HEK293 (cell line): ENCODE results near the gene AKR1B15.

ENCODE experiments used
- CTCF ChIA-PET: fragments of 350-600 bp; formaldehyde crosslinking; extraction: SDS; loops from one replicate; lab custom pipeline; 2021; ENCODE audit warnings: antibody characterized with exemption; lab: Yijun Ruan, JAX
- POLR2A ChIA-PET: fragments of 300-600 bp; formaldehyde crosslinking; extraction: SDS; loops from one replicate; lab custom pipeline; 2020; ENCODE audit warnings: antibody characterized with exemption, inconsistent platforms; lab: Yijun Ruan, JAX
- H3K27ac ChIP-seq: fragments of 200-500 bp; sonication (Bioruptor generic); 2 replicates; pipeline ENCODE4 v1.5.1; 2014; ENCODE audit warnings: low read depth, low read length, control low read depth, inconsistent platforms; ENCODE audit errors: extremely low read depth
- H3K36me3 ChIP-seq, 2 experiments: fragments of 200-500 bp in 1 of 2; sonication (Bioruptor generic) in 1 of 2; 1 replicate in 1 of 2; 2 replicates in 1 of 2; pipeline ENCODE4 v1.5.1; 2014 to 2017; ENCODE audit warnings: inconsistent platforms in 2 of 2, low read length in 2 of 2; ENCODE audit not compliant: control insufficient read depth in 2 of 2, insufficient read depth in 1 of 2
- H3K4me1 ChIP-seq: fragments of 200-500 bp; sonication (Bioruptor generic); 2 replicates; pipeline ENCODE4 v1.5.1; 2014; ENCODE audit warnings: mild to moderate bottlenecking, low read length, inconsistent platforms; ENCODE audit not compliant: control insufficient read depth, insufficient read depth
- H3K4me3 ChIP-seq: 2 replicates; pipeline ENCODE4 v1.5.1; 2011; ENCODE audit warnings: low read depth, mild to moderate bottlenecking, control low read depth, low read length, moderate library complexity
- H3K9me3 ChIP-seq: fragments of 200-500 bp; sonication (Bioruptor generic); 2 replicates; pipeline ENCODE4 v1.5.1; 2014; ENCODE audit warnings: low read depth, low read length, inconsistent platforms; ENCODE audit not compliant: control insufficient read depth, insufficient read depth
- GFI1B ChIP-seq: fragments of 450-650 bp; formaldehyde crosslinking; IDR thresholded peaks from 2 replicates; pipeline ENCODE4 v1.5.1; 2016; ENCODE audit warnings: missing biosample characterization, missing genetic modification characterization
- OSR2 ChIP-seq: fragments of 450-650 bp; formaldehyde crosslinking; IDR thresholded peaks from 2 replicates; pipeline ENCODE4 v1.5.1; 2016; ENCODE audit warnings: missing biosample characterization, missing genetic modification characterization
- YY2 ChIP-seq: fragments of 450-650 bp; formaldehyde crosslinking; IDR thresholded peaks from 2 replicates; pipeline ENCODE4 v1.5.1; 2016; ENCODE audit warnings: missing biosample characterization, missing genetic modification characterization
- ZEB2 ChIP-seq: fragments of 450-650 bp; formaldehyde crosslinking; IDR thresholded peaks from 2 replicates; pipeline ENCODE4 v1.5.1; 2016; ENCODE audit warnings: missing biosample characterization, missing genetic modification characterization
- ZNF121 ChIP-seq: fragments of 450-650 bp; formaldehyde crosslinking; IDR thresholded peaks from 2 replicates; pipeline ENCODE4 v1.5.1; 2016; ENCODE audit warnings: missing biosample characterization, missing genetic modification characterization
- ZNF157 ChIP-seq: fragments of 450-650 bp; formaldehyde crosslinking; IDR thresholded peaks from 2 replicates; pipeline ENCODE4 v1.5.1; 2016; ENCODE audit warnings: missing biosample characterization, missing genetic modification characterization
- ZNF174 ChIP-seq: fragments of 450-650 bp; formaldehyde crosslinking; IDR thresholded peaks from 2 replicates; pipeline ENCODE4 v1.5.0; 2017; ENCODE audit warnings: missing biosample characterization, mild to moderate bottlenecking, missing genetic modification characterization
- ZNF221 ChIP-seq: fragments of 450-650 bp; formaldehyde crosslinking; IDR thresholded peaks from 2 replicates; pipeline ENCODE4 v1.5.1; 2017; ENCODE audit warnings: missing biosample characterization, missing genetic modification characterization, borderline replicate concordance
- ZNF24 ChIP-seq: fragments of 450-650 bp; formaldehyde crosslinking; IDR thresholded peaks from 2 replicates; pipeline ENCODE4 v1.5.1; 2016; ENCODE audit warnings: missing biosample characterization, missing genetic modification characterization
- ZNF37A ChIP-seq: fragments of 450-650 bp; IDR thresholded peaks from 2 replicates; pipeline ENCODE4 v1.5.1; 2018; ENCODE audit warnings: missing biosample characterization, missing genetic modification characterization
- ZNF404 ChIP-seq: fragments of 450-650 bp; formaldehyde crosslinking; IDR thresholded peaks from 2 replicates; pipeline ENCODE4 v1.5.1; 2017; ENCODE audit warnings: missing biosample characterization, missing genetic modification characterization
- ZNF48 ChIP-seq: fragments of 450-650 bp; formaldehyde crosslinking; IDR thresholded peaks from 2 replicates; pipeline ENCODE4 v1.5.1; 2016; ENCODE audit warnings: missing biosample characterization, missing genetic modification characterization
- ZNF560 ChIP-seq: fragments of 450-650 bp; formaldehyde crosslinking; IDR thresholded peaks from 2 replicates; pipeline ENCODE4 v1.5.1; 2017; ENCODE audit warnings: missing biosample characterization, missing genetic modification characterization, borderline replicate concordance
- ZNF561 ChIP-seq: fragments of 450-650 bp; IDR thresholded peaks from 2 replicates; pipeline ENCODE4 v1.5.1; 2018; ENCODE audit warnings: missing biosample characterization, missing genetic modification characterization, borderline replicate concordance
- ZNF660 ChIP-seq: fragments of 450-650 bp; IDR thresholded peaks from 2 replicates; pipeline ENCODE4 v1.5.1; 2018; ENCODE audit warnings: missing biosample characterization, mild to moderate bottlenecking, missing genetic modification characterization
- ZNF76 ChIP-seq: fragments of 450-650 bp; formaldehyde crosslinking; IDR thresholded peaks from 2 replicates; pipeline ENCODE4; 2016; ENCODE audit warnings: low read depth, missing biosample characterization, missing genetic modification characterization, borderline replicate concordance
- ZNF776 ChIP-seq: fragments of 450-650 bp; formaldehyde crosslinking; IDR thresholded peaks from 2 replicates; pipeline ENCODE4 v1.5.0; 2017; ENCODE audit warnings: missing biosample characterization, missing genetic modification characterization, borderline replicate concordance
- TF ChIP-seq, protein P1 (sequence below): fragments of 450-650 bp; formaldehyde crosslinking; IDR thresholded peaks from 2 replicates; pipeline ENCODE4 v1.5.1; 2016; ENCODE audit warnings: missing biosample characterization, missing genetic modification characterization
- TF ChIP-seq, protein P2 (sequence below): fragments of 450-650 bp; formaldehyde crosslinking; IDR thresholded peaks from 2 replicates; pipeline ENCODE4 v1.5.1; 2017; ENCODE audit warnings: missing biosample characterization, missing genetic modification characterization
- TF ChIP-seq, protein P3 (sequence below): fragments of 450-650 bp; formaldehyde crosslinking; IDR thresholded peaks from 2 replicates; pipeline ENCODE4 v1.5.1; 2017; ENCODE audit warnings: missing biosample characterization, missing genetic modification characterization

The AKR1B15 gene

DNA sequence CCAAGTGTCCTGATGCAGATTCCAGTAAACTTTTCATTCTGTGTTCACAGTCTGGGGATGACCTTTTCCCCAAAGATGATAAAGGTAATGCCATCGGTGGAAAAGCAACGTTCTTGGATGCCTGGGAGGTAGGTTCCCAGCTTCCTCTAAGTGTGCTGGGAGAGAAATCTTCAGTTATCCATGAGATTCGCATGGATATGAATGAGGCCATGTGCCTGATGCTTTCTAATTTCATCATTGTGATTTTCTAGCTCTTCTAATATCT is 16.0 kb upstream of the AKR1B15 start (continued):
- no peak for TF ChIP-seq ZNF76 (tag by site-specific recombination)
- TF ChIP-seq ZNF37A: no peak
- TF ChIP-seq, protein P1, sequence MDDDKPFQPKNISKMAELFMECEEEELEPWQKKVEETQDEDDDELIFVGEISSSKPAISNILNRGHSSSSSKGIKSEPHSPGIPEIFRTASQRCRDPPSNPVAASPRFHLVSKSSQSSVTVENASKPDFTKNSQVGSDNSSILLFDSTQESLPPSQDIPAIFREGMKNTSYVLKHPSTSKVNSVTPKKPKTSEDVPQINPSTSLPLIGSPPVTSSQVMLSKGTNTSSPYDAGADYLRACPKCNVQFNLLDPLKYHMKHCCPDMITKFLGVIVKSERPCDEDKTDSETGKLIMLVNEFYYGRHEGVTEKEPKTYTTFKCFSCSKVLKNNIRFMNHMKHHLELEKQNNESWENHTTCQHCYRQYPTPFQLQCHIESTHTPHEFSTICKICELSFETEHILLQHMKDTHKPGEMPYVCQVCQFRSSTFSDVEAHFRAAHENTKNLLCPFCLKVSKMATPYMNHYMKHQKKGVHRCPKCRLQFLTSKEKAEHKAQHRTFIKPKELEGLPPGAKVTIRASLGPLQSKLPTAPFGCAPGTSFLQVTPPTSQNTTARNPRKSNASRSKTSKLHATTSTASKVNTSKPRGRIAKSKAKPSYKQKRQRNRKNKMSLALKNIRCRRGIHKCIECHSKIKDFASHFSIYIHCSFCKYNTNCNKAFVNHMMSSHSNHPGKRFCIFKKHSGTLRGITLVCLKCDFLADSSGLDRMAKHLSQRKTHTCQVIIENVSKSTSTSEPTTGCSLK (tag by site-specific recombination): no peak

DNA sequence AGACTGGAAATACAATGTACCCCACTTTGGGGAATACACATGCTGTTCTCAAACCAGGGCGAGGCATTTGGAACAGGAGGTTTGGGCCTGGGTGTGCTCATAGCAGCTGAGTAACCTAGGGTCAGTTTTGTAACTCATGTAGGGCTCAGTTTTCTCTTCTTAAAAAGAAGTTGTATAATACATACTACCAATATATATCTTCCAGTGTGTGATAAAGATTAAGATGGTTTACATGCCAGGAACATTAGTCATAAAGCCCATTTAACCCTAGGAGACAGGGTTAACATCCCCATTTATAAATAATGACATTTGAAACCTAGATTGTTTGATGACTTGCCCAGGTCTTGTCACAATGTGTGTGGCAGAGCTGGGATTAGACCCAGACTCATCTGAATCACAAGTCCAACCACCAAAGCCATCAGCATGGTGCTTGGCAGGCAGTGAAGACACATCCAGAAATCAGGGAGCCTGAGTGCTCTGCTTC is 15.6 kb upstream of the AKR1B15 start:
- Histone ChIP-seq H3K36me3 (no peaks in the 10 kb centered on the region), H3K9me3 (no peaks in the 10 kb centered on the region), H3K4me3 (no peak overlapping the region), H3K27ac (no peak overlapping the region), H3K4me1 (no peaks in the 10 kb centered on the region)
- no peak for TF ChIP-seq ZNF221
- no peak for TF ChIP-seq ZNF121
- ChIA-PET POLR2A (no interaction called here), CTCF (interaction anchor here (1.0 kb wide), 1 partner anchor 19 kb away, joined by 4 read pairs; no protein-coding TSS in a partner anchor)

DNA sequence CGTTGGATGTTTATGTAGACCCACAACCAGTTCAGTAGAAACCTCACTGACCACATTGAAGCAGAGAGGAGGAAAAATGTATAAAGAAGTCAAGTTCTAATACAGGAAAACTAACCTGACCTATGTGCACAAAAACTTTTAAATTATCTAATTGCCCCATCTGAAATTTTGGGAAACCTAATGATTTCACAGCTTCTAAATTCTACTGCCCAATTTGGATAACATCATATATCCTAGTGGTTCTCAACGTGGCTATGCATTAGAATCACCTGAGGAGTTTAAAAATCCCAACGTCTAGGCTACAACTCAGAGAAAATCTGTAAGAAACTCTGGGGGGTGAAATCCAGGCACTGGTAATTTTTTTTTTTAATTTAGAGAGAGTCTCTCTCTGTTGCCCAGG is 14.3 kb upstream of the AKR1B15 start:
- POLR2A ChIA-PET: interaction anchor here (0.6 to 0.7 kb wide), 2 partner anchors 38 to 685 kb away, joined by 3 read pairs; no protein-coding TSS in a partner anchor
- Histone ChIP-seq H3K36me3 (no peaks in the 10 kb centered on the region), H3K27ac (no peak overlapping the region), H3K9me3 (no peaks in the 10 kb centered on the region), H3K4me3 (no peak overlapping the region)
- CTCF ChIA-PET: interaction anchor here (0.7 to 2.1 kb wide), 3 partner anchors 13 to 43 kb away, joined by 7 to 9 read pairs (median 9); no protein-coding TSS in a partner anchor
- TF ChIP-seq GFI1B (tag by site-specific recombination): no peak
- TF ChIP-seq ZNF174: no peak
- TF ChIP-seq, all 188 proteins: peak for 0
- no peaks in the 10 kb centered on the region for H3K4me1 ChIP-seq

DNA sequence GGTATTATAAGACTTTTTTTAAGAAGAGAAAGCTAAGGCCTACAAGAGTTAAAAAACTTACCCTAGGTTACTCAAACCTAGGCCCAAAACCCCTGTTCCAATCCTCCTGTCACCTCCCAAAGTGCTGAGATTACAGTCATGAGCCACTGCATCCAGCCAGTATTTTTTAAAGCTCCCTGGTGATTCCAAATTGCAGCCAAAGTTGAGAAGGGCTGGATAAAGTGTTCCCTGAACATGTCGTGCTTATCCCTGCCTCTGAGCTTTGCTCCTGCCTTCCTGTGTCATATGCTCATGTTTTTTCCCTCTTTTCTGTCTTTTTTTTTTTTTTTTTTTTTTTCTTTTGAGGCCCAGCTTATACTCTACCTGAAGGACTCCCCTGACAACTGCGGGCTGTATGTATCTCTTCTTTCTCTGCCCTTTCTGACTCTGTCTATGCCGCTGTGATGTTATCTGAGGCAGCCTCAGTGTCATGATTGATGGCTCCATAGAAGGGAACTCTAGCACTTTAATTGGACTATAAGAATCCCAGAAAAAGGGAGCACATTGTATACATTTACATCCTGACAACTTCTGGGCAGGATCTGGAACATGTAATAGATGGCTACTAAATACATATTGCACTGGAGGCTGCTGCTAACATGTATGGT is 13.5 kb upstream of the AKR1B15 start:
- Histone ChIP-seq H3K36me3 (no peaks in the 10 kb centered on the region), H3K9me3 (no peaks in the 10 kb centered on the region), H3K4me1 (no peaks in the 10 kb centered on the region), H3K4me3 (no peak overlapping the region), H3K27ac (no peak overlapping the region)
- POLR2A ChIA-PET: interaction anchor here (0.6 to 0.7 kb wide), 2 partner anchors 37 to 684 kb away, joined by 3 read pairs; no protein-coding TSS in a partner anchor
- TF ChIP-seq ZNF660 (tag by site-specific recombination): no peak
- TF ChIP-seq, protein P2, sequence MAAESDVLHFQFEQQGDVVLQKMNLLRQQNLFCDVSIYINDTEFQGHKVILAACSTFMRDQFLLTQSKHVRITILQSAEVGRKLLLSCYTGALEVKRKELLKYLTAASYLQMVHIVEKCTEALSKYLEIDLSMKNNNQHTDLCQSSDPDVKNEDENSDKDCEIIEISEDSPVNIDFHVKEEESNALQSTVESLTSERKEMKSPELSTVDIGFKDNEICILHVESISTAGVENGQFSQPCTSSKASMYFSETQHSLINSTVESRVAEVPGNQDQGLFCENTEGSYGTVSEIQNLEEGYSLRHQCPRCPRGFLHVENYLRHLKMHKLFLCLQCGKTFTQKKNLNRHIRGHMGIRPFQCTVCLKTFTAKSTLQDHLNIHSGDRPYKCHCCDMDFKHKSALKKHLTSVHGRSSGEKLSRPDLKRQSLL (tag by site-specific recombination): no peak
- no peak for TF ChIP-seq ZEB2
- no peak for TF ChIP-seq ZNF24 (tag by site-specific recombination)
- TF ChIP-seq ZNF404 (tag by site-specific recombination): no peak
- TF ChIP-seq ZNF776 (tag by site-specific recombination): no peak
- CTCF ChIA-PET: interaction anchor here (1.8 to 2.1 kb wide), 2 partner anchors 12 to 21 kb away, joined by 9 read pairs; no protein-coding TSS in a partner anchor

DNA sequence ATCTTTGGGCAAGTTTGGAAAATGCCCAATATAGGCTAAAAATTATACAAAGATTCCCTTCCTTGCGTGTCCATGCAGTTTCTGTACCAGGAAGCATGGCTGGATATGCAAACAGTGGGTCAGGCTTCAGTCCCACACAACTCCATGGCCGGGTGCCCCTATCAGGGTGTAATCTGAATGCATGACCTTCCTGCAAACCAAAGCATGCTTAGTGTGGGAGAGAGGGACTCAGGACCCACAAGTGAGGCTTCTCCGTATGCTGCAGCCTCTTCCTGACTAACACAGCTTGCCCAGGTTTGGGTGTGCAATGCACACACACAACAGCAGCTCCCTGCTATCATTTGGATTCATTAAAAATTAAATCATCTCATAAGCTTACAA is 13.0 kb upstream of the AKR1B15 start:
- ChIA-PET POLR2A (no interaction called here), CTCF (interaction anchor here (2.1 kb wide), 1 partner anchor 12 kb away, joined by 9 read pairs; no protein-coding TSS in a partner anchor)
- no peaks in the 10 kb centered on the region for H3K36me3 ChIP-seq
- H3K27ac ChIP-seq: no peak overlapping the region
- H3K9me3 ChIP-seq: no peaks in the 10 kb centered on the region
- H3K4me3 ChIP-seq: no peak overlapping the region
- H3K4me1 ChIP-seq: no peaks in the 10 kb centered on the region
- TF ChIP-seq, protein P3, sequence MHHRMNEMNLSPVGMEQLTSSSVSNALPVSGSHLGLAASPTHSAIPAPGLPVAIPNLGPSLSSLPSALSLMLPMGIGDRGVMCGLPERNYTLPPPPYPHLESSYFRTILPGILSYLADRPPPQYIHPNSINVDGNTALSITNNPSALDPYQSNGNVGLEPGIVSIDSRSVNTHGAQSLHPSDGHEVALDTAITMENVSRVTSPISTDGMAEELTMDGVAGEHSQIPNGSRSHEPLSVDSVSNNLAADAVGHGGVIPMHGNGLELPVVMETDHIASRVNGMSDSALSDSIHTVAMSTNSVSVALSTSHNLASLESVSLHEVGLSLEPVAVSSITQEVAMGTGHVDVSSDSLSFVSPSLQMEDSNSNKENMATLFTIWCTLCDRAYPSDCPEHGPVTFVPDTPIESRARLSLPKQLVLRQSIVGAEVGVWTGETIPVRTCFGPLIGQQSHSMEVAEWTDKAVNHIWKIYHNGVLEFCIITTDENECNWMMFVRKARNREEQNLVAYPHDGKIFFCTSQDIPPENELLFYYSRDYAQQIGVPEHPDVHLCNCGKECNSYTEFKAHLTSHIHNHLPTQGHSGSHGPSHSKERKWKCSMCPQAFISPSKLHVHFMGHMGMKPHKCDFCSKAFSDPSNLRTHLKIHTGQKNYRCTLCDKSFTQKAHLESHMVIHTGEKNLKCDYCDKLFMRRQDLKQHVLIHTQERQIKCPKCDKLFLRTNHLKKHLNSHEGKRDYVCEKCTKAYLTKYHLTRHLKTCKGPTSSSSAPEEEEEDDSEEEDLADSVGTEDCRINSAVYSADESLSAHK (tag by site-specific recombination): no peak
- TF ChIP-seq ZNF157 (tag by site-specific recombination): no peak
- TF ChIP-seq OSR2: no peak
- TF ChIP-seq YY2 (tag by site-specific recombination): no peak
- no peak for TF ChIP-seq ZNF48
- no peak for TF ChIP-seq ZNF560 (tag by site-specific recombination)
- no peak for TF ChIP-seq ZNF561 (tag by site-specific recombination)
